B cell (primary cell): ENCODE measurements around the gene OSBP2. TPM values are rescaled to one million over a fixed set of nuclear protein-coding genes. Genes with fewer than 3 reads are reported as not detected.

Experiments
- ATAC-seq: fragments of 200-7000 bp; cut with Tn5 transposase; one replicate; pipeline ENCODE4 v1.10.0; 2021; ENCODE audit warnings: low read depth, mild to moderate bottlenecking, moderate number of reproducible peaks, moderate library complexity
- CTCF ChIA-PET: fragments of 350-600 bp; sonication (Branson Sonifier 250); formaldehyde crosslinking; loops from one replicate; lab custom pipeline; 2021; ENCODE audit warnings: antibody characterized with exemption, inconsistent platforms; lab: Charles Lee
- POLR2A ChIA-PET: fragments of 350-600 bp; sonication (Branson Sonifier 250); formaldehyde crosslinking; loops from one replicate; lab custom pipeline; 2021; ENCODE audit warnings: antibody characterized with exemption; lab: Charles Lee
- DNase-seq: peaks from one replicate; pipeline ENCODE4 v3.0.0; 2013
- H2AFZ ChIP-seq: 2 replicates; pipeline ENCODE4 v1.6.1; 2012; ENCODE audit warnings: mild to moderate bottlenecking, low read depth, low read length; ENCODE audit not compliant: insufficient read depth, poor library complexity, severe bottlenecking
- H3K27ac ChIP-seq, 2 donors: 1 replicate in 1 of 2; 2 replicates in 1 of 2; pipeline ENCODE4 v1.5.1; 2012 to 2013; ENCODE audit warnings: low read length in 2 of 2, mild to moderate bottlenecking in 2 of 2, moderate library complexity in 1 of 2
- H3K27me3 ChIP-seq, 4 experiments: fragments of 200-600 bp in 1 of 4; sonication (generic) in 1 of 4; replicated peaks in 1 of 4; 1 replicate in 2 of 4; 2 replicates in 2 of 4; pipeline versions ENCODE4 v1.6.1 to v1.7.0; 2013 to 2016; ENCODE audit warnings: low read length in 3 of 4, mild to moderate bottlenecking in 2 of 4, mixed read lengths in 1 of 4, moderate library complexity in 1 of 4; ENCODE audit not compliant: insufficient read depth in 4 of 4, control insufficient read depth in 3 of 4; ENCODE audit errors: control extremely low read depth in 1 of 4
- H3K36me3 ChIP-seq, 2 experiments: replicated peaks in 1 of 2; 1 replicate in 1 of 2; 2 replicates in 1 of 2; pipeline versions ENCODE4 v1.6.1 to v1.7.1; 2013; ENCODE audit warnings: low read length in 1 of 2; ENCODE audit not compliant: insufficient read depth in 2 of 2, control insufficient read depth in 1 of 2; ENCODE audit errors: control extremely low read depth in 1 of 2, extremely low read depth in 1 of 2
- H3K4me1 ChIP-seq, 2 donors: fragments of 200-600 bp in 1 of 2; sonication (generic) in 1 of 2; 1 replicate in 1 of 2; 2 replicates in 1 of 2; pipeline versions ENCODE4 v1.5.1 to v1.6.1; 2013 to 2017; ENCODE audit warnings: low read length in 2 of 2; ENCODE audit not compliant: control insufficient read depth in 2 of 2, insufficient read depth in 2 of 2
- H3K4me2 ChIP-seq: replicated peaks from 2 replicates; pipeline ENCODE3; 2012; ENCODE audit warnings: mild to moderate bottlenecking, low read depth, low read length; ENCODE audit not compliant: poor library complexity, severe bottlenecking
- H3K4me3 ChIP-seq, 5 experiments: fragments of 200-600 bp in 1 of 5; sonication (generic) in 1 of 5; 1 replicate in 3 of 5; 2 replicates in 2 of 5; pipeline versions ENCODE4 v1.5.1 to v1.7.0; 2011 to 2016; ENCODE audit warnings: low read length in 4 of 5, mild to moderate bottlenecking in 4 of 5, low read depth in 2 of 5, control low read depth in 1 of 5, moderate library complexity in 1 of 5; ENCODE audit not compliant: insufficient read depth in 1 of 5; ENCODE audit errors: control extremely low read depth in 1 of 5, extremely low read depth in 1 of 5
- H3K79me2 ChIP-seq: fragments of 200-600 bp; sonication (generic); one replicate; pipeline ENCODE4 v1.6.0; 2016; ENCODE audit warnings: low read length; ENCODE audit not compliant: control insufficient read depth, insufficient read depth
- H3K9ac ChIP-seq: fragments of 200-600 bp; sonication (generic); 2 replicates; pipeline ENCODE4 v1.6.1; 2017; ENCODE audit warnings: mild to moderate bottlenecking, low read length, moderate library complexity
- H3K9me3 ChIP-seq, 3 donors: one replicate each; pipeline versions ENCODE4 v1.6.1 to v1.7.1; 2013; ENCODE audit warnings: low read length in 2 of 3; ENCODE audit not compliant: control insufficient read depth in 2 of 3, insufficient read depth in 1 of 3; ENCODE audit errors: control extremely low read depth in 1 of 3
- H4K20me1 ChIP-seq: 2 replicates; pipeline ENCODE4 v1.6.0; 2012; ENCODE audit warnings: mild to moderate bottlenecking, low read length; ENCODE audit not compliant: insufficient read depth, control insufficient read depth, poor library complexity, severe bottlenecking
- H3K27ac Mint-ChIP-seq: one replicate; pipeline ENCODE4 v1.8.0; 2021; ENCODE audit warnings: mixed read lengths
- H3K27me3 Mint-ChIP-seq: one replicate; pipeline ENCODE4 v1.8.0; 2021; ENCODE audit warnings: mixed read lengths
- H3K4me1 Mint-ChIP-seq: one replicate; pipeline ENCODE4 v1.8.0; 2021; ENCODE audit warnings: mixed read lengths
- H3K4me3 Mint-ChIP-seq: one replicate; pipeline ENCODE4 v1.8.0; 2021; ENCODE audit warnings: mixed read lengths
- H3K9me3 Mint-ChIP-seq: one replicate; pipeline ENCODE4 v1.8.0; 2022; ENCODE audit warnings: mixed read lengths; ENCODE audit not compliant: insufficient read depth
- CTCF ChIP-seq: fragments of 200-600 bp; IDR thresholded peaks from one replicate; pipeline ENCODE4 v1.8.0; 2022; ENCODE audit warnings: antibody characterized with exemption, mild to moderate bottlenecking
- EZH2 ChIP-seq: IDR thresholded peaks from 2 replicates; pipeline ENCODE4 v1.6.1; 2012; ENCODE audit warnings: borderline replicate concordance, low read depth, mild to moderate bottlenecking, moderate library complexity, low read length; ENCODE audit not compliant: insufficient read depth, poor library complexity, severe bottlenecking
- WGBS: methylation state at CpG from one replicate; pipeline ENCODE4 v1.1.5; 2013; ENCODE audit warnings: missing lambda C conversion rate; ENCODE audit not compliant: insufficient coverage; 5-methylcytosine and 5-hydroxymethylcytosine counted together
- intact Hi-C: fragments of 100-400 bp; cut with micrococcal nuclease; formaldehyde crosslinking; loops from one replicate; pipeline ENCODE4 v1.10.0; 2022
- polyA plus RNA-seq: library from polyadenylated mRNA; depleted of rRNA; stranded (reverse); fragments of >200 nt; gene quantifications from 2 replicates; pipeline ENCODE4 v1.2.3, GENCODE V29; 2012
- total RNA-seq, 2 donors: library from RNA; stranded (reverse); fragments of 120-200 nt in 1 of 2; gene quantifications; 1 replicate in 1 of 2; 2 replicates in 1 of 2; pipeline versions ENCODE4 v1.2.3 to v1.2.4, GENCODE V29; 2013 to 2022

Gene OSBP2
- total and polyA plus RNA-seq, 2 donors (not counting 1 experiment from before 2014, with no cell fraction given): 0.10 to 1.0 TPM

GRCh38 chr22:30801695-30802094, 107.0 kb downstream of the OSBP2 start:
- Histone ChIP-seq H3K79me2 (no peaks in the 10 kb centered on the region), H2AFZ (no peak overlapping the region), H3K27me3 (peaks cover 0 to 42% (median 13%) of the 10 kb centered on the region in 4 experiments), H3K4me1 (no peaks in the 10 kb centered on the region), H3K4me3 (no peak overlapping the region), H3K4me2 (no peak overlapping the region), H3K36me3 (no peaks in the 10 kb centered on the region), H3K27ac (no peak overlapping the region), H3K9me3 (peaks cover 0 to 24% (median 0%) of the 10 kb centered on the region in 3 donors), H3K9ac (no peak overlapping the region), H4K20me1 (no peaks in the 10 kb centered on the region)
- Mint-ChIP-seq H3K4me3 (no peak overlapping the region), H3K27me3 (peaks cover 54% of the 10 kb centered on the region), H3K9me3 (no peaks in the 10 kb centered on the region), H3K27ac (no peak overlapping the region), H3K4me1 (peaks cover 2% of the 10 kb centered on the region)
- DNase-seq: no peak
- WGBS: 79% methylated on average over 2 of the region's 3 CpGs
- ChIA-PET CTCF (no interaction called here), POLR2A (no interaction called here)
- TF ChIP-seq EZH2: no peak
- no peak for TF ChIP-seq CTCF
- ATAC-seq: no peak
- intact Hi-C loops: no loop called here

- no peaks in the 10 kb centered on the region for H3K4me1 ChIP-seq
- H3K9me3 Mint-ChIP-seq: no peaks in the 10 kb centered on the region
- DNase-seq (peak; percentile 47), ATAC-seq (peak; percentile 51)
- no peak overlapping the region for H3K27ac Mint-ChIP-seq
- intact Hi-C loops: no loop called here
- no peaks in the 10 kb centered on the region for H3K79me2 ChIP-seq
- H3K4me3 Mint-ChIP-seq: no peak overlapping the region
- POLR2A ChIA-PET: no interaction called here
- H3K9ac ChIP-seq: no peak overlapping the region
- H3K4me2 ChIP-seq: no peak overlapping the region
- H3K36me3 ChIP-seq: no peaks in the 10 kb centered on the region
- peaks cover 0 to 24% (median 0%) of the 10 kb centered on the region in 3 donors for H3K9me3 ChIP-seq
- CTCF ChIA-PET: no interaction called here
- H3K27me3 ChIP-seq: peaks cover 0 to 43% (median 13%) of the 10 kb centered on the region in 4 experiments
- no peak for TF ChIP-seq CTCF
- no peak for TF ChIP-seq EZH2
- H3K4me3 ChIP-seq: no peak overlapping the region
- H3K27me3 Mint-ChIP-seq: peaks cover 59% of the 10 kb centered on the region
- peaks cover 2% of the 10 kb centered on the region for H3K4me1 Mint-ChIP-seq
- H3K27ac ChIP-seq: no peak overlapping the region
- no peak overlapping the region for H2AFZ ChIP-seq
- no peaks in the 10 kb centered on the region for H4K20me1 ChIP-seq
- 6% methylated on average over 85 of the region's 85 CpGs for WGBS
These were observed 107.8 kb downstream of the OSBP2 start for GRCh38 chr22:30802202-30803166.
